GM21390 (cell line): Measurements from ENCODE around the gene S100A1.
A peak's percentile ranks its signal among the peaks of the same experiment; 100 is the strongest.
"Not testable (repeated sequence)": the region's sequence is repeated elsewhere in the genome, so short reads cannot be mapped to it uniquely, and the experiment has no call there.

Experiments
- ATAC-seq: cut with Tn5 transposase; IDR thresholded peaks from one replicate; pipeline ENCODE4 v1.9.1; 2021; ENCODE audit not compliant: unreplicated experiment

The S100A1 gene

DNA sequence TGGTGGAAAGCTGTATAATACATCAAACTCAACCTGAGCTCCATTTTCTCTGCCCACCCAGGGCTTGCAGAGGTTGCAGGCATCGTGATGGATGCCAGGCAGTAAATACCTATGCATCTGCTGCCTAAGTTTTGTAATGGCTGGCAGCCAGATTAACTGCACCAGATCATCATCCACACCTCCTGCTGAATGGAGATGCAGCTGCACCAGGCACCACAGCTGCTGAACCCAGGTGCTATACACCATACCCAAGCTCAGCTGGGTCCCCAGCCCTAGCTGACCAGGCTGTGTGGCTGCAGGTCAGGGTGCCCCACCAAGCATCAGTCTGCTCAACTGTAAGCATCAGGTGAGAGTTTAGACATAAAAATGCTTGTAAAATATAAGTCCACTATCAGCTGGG is 23.5 kb downstream of the S100A1 start:
- no peak for ATAC-seq

DNA sequence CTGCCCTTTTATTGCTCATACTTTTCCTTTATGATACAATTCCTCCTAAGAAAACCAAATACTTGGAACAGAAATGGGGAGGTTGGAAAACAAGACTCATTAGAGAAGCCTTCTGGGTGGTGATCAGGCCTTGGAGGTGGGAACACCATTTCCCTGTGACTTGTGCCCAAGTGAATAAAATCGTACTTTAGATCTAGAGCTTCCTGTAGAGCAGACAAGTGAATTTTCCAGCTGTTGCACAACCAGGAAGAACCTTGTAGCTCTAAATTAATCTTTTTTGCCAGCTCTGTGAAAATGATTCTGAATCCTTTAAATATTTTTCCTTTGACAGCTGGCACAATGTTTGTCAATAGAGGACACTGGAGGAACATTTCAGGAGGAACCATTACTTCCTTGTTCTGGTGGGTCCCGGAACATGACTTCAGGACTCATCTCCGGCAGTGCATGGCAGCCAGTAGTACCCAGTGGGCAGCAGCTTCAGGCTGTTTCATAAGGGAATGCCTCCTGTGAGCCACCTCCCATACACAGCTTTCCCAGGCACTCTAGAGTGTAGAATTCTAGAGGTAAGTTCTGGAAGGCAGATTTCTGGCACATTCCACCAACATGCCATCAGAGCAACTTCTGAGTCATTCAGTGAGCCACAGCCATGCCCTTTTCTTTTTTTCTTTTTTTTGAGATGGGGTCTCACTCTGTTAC is 24.7 kb downstream of the S100A1 start:
- ATAC-seq, result no peak

DNA sequence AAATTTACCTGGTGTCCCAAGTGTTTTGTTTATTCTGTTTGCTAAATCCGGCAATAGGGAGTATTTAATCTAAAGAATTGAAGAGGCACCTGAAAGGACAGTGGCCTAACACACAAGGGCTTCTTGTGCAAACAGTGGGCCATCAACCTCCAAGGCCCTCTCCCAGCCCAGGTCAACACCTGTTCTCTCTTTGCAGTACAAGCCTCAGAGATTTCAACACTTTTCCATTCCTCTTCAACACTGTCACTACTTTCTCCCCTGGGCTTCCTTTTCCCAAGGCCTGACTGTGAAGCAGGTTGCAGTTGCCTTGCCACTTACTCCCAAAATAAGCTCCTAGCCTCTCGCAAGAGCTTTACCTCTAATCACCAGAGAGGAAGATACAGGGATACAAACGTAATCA is 27.1 kb downstream of the S100A1 start:
- no peak for ATAC-seq

DNA sequence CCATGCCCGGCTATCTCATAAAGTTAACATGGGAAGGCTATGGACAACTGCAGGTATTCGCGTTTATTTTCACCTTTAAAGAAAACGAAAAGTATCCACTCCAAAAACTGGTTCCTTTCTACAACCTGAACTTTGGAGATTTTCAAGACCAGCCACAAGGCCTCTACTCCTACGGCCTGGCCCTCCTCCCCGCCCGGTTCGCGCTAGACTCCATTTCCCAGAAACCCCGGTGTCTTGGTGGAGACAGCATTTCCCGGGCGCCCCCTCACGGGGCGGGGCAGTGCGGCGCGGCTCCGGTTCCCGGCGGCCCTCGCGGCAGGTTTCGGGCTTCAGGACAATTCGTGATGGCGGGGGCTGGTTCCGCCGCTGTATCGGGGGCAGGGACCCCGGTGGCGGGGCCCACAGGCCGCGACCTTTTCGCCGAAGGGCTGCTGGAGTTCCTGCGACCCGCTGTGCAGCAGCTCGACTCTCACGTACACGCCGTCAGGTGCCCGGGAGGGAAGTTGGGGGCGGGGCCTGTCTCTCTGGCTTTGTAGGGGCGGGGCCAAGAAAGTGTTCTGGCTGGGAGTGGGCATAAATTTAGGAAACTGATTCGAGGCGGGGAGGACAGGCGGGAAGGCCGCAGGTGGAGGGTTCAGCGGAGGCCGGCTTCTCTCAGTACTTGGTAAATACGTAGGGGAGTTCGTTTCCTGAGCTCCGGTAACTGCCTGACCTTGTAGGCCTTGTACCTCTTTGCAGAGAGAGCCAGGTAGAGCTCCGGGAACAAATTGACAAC is 30.4 kb downstream of the S100A1 start, which contains the start of gene SNAPIN:
Gene SNAPIN (plus strand): TSS at position 304 of the 775 bp plus-strand sequence. CDS start 41 bp downstream, at position 345.
- ATAC-seq, result peak; percentile 94

DNA sequence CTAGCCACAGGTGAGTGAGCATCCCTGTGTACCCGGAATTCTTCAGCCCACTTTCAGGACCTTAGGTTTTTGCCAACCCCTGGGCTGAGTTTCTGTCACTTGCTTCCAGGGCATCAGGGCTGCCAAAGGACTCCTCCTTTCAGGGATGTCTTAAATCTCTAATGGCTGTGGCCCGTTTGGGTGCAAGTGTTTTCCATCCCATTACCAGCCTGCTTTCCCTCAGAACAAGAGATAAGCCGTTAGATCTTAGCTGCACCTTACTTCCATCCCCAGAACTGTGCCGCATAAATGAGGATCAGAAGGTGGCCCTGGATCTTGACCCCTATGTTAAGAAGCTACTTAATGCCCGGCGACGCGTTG is 30.9 kb downstream of the S100A1 start:
- ATAC-seq, result no peak

DNA sequence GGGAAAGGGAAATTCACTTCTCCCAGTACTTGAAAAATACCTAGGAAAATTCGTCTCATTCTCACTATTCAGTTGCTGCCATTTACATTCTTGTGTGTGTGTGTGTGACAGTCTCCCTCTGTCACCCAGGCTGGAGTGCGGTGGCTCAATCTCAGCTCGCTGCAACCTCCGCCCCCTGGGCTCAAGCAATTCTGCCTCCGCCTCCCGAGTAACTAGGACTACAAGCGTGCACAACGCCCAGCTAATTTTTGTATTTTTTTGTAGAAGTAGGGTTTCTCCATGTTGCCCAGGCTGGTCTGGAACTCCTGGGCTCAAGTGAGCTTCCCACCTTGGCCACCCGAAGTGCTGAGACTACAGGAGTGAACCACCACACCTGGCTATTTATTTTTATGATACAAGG is 31.4 kb downstream of the S100A1 start:
- no peak for ATAC-seq

DNA sequence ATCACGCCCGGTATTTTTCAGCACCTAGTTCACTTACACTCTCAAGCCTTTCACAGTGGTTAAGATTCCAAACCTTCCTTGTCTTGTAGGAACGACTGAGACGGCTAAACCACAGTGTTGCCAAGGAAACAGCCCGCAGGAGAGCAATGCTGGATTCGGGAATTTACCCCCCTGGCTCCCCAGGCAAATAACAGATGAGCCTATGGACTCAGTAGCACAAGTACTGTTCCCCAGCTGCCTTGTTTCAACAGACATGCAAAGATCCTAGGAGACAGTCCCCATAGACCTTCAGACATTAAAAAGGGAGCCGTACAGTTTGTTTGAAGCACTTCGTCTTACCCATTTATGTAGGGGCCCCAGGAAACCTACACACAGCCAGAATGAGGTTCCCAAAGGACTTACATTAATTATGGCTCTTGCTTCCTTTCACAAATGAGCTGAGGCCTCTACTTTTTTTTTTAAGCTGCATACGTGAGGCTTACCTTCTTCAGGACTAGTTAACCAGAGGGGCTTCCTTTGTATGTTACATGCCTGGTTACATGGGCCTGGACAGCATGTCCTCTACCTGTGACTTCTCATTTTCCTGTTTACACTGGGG is 33.0 kb downstream of the S100A1 start:
- no peak for ATAC-seq

DNA sequence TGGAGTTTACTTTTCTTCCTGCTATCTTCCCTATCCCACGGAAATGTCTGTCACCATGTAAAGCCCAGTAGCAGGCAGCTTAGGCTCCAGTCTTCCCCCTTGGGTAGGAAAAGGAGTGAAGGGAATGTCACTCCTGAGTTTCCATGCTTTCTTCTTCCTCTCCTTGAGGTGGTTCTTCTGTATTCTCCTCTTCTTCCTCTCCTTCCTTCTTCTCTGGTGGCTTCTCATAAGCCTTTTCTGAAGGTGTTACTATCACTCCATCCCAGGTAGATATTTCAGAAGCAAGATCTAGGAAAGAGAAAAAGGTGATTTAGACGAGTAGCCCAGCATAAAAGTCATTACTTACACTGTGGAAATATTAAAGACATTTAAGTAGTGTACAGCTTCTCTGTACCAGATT is 34.0 kb downstream of the S100A1 start:
- ATAC-seq, result no peak

DNA sequence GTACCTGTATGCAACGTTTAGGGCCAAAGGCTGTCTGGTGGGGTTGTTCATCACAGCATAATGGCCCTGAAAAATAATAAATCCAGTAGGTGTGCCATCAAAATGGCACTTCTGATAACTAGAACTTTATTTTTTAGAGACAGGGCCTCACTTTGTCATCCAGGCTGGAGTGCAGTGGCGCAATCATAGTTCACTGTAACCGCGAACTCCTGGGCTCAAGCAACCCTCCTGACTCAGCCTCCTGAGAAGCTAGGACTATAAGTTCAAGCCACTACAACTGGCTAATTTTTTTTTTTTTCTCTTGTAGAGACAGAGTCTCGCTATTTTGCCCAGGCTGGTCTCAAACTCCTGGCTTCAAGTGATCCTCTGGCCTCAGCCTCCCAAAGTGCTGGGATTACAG is 35.0 kb downstream of the S100A1 start:
- ATAC-seq, result no peak

DNA sequence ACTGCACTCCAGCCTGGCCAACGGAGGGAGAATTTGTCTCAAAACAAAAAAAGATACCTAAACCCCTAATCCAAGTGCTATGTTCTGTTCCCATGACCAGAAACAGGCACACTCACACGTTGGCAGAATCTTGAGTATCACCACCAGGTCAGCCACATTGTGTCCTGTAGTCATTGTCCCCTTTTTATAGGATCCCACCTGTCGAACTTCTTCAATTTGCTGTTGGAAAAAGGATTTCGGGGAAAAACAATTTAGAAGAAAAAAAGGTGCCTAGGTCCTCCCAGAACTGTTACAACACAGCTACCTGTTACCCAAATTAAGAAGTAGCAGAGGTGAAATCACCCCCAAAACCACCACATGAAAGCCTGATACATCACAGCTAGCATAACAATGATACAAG is 39.2 kb downstream of the S100A1 start:
- ATAC-seq, result no peak

DNA sequence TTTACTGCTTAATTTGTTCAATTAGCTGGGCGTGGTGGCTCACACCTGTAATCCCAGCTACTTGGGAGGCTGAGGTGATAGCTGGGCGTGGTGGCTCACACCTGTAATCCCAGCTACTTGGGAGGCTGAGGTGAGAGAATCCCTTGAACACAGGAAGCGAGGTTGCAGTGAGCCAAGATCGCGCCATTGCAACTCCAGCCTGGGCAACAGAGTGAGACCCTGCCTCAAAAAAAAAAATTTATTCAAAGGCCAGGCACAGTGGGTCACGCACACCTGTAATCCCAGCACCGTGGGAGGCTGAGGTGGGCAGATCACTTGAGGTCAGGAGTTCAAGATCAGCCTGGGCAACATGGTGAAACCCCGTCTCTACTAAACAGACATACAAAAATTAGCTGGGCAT is 40.4 kb downstream of the S100A1 start:
- not testable (repeated sequence) for ATAC-seq

DNA sequence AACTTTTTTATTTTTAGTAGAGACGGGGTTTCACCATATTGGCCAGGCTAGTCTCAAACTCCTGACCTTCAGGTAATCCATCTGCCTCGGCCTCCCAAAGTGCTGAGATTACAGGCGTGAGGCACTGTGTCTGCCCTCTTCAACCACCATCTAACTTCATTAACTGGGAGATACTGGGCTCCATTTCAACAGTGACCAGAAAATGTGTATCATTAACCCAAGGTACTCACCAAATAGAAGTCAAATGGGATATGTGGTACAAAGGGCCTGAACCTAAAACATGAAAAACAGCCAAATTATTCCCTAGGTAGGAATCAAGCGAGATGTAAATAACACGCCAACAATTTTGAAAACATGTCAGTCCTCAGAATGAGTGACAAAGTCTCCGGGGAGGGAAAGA is 41.4 kb downstream of the S100A1 start:
- no peak for ATAC-seq

DNA sequence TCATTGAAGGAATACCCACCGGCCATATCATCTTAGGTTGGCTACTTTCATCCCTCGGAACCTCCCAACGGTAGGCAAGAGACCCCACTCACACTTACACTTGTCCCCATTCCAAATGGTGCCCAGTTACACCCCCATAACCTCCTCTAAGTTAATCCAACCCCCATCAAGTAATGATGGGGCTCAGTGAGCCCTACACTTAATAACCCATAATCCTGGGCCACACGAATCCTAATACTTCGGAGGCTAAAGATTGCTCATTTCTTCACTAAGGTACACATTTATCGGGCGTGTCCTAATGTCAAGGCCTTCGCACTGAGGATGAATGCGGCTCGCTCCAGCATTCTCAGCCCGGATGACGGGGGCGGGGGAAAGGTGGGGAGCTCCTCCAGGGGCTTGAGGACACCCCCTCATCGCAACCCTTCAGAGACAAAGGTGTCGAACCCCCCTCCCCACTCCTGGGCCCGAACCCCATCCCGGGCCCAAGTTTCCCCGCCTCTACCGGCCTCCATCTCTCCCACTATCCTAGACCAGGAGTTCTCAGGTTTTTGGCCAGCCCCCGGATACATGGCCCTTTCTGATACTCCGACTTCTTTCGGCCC is 42.1 kb downstream of the S100A1 start:
- ATAC-seq, result no peak

DNA sequence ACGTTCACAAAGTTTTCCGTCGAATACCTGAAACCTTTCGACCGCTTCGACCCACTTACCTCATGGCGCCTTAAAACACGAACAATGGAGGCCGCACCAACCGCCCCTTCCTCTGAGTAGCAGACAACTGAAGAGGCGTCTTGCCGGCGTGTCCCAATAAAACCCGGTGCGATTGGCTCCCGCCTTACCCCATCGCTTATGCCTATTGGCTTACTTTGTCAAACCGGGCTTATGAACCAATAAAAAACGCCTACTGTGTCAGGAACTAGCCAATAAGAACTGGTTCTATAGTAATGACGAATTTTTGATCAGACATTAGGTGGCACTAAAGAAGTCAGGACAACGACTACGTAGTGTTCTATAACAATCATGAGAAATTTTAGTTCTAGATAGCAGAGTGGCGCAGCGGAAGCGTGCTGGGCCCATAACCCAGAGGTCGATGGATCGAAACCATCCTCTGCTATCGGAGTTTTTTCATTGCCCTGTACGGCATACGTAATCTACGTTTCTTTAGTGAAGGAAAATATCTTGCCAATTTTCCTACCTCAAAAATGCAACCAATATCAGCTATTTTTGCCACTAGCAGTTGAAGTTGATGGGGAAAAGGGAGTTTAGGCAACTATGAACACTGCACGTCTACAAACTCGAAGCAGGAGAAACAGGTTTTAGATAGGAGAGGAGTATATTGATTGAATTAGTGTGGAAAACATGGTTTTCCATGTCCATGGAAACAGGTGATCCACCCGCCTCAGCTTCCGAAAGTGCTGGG is 42.8 kb downstream of the S100A1 start, which contains the start of gene ILF2:
Gene ILF2 (minus strand): TSS at position 135 of the 769 bp plus-strand sequence. CDS start 71 bp downstream, at position 64.
- peak; percentile 83 for ATAC-seq

DNA sequence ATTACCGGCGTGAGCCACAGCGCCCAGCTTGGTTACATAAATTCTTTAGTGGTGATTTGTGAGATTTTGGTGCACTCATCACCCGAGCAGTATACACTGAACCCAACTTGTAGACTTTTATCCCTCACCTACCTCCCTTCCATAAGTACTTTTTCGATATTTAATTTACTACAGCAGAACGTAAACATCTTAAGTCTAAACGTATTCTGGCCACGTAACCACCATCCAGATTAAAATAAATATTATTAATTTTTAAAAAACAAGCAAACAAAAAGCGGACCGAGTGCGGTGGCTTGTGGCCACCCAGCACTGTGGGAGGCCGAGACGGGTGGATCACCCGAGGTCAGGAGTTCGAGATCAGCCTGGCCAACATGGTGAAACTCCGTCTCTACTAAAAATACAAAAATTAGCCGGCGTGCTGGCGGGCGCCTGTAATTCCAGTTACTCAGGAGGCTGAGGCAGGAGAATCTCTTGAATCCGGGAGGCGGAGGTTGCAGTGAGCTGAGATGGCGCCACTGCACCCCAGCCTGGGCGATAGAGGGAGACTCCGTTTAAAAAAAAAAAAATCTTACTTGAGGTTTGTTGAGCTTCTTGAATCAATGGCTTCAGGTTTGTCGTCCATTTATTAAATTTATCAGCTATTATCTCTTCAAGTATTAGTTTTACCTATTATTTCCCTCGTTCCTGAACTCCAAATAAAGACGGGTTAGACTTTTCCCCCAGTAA is 43.6 kb downstream of the S100A1 start:
- ATAC-seq, result peak; percentile 32

DNA sequence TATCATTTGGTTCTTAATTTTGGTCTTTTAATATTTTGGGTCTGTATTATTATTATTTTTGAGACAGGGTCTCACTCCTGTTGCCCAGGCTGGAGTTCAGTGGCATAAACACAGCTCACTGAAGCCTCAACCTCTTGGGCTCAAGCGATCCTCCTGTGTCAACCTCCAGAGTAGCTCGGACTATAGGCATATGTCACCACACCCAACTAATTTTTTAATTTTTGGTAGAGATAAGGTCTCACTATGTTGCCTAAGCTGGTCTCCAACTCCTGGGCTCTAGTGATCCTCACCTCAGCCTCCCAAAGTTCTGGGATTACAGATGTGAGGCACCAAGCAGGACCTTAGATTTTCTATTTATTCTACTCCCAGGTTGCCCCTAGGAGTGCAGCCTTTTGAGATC is 45.3 kb downstream of the S100A1 start:
- ATAC-seq, result no peak

DNA sequence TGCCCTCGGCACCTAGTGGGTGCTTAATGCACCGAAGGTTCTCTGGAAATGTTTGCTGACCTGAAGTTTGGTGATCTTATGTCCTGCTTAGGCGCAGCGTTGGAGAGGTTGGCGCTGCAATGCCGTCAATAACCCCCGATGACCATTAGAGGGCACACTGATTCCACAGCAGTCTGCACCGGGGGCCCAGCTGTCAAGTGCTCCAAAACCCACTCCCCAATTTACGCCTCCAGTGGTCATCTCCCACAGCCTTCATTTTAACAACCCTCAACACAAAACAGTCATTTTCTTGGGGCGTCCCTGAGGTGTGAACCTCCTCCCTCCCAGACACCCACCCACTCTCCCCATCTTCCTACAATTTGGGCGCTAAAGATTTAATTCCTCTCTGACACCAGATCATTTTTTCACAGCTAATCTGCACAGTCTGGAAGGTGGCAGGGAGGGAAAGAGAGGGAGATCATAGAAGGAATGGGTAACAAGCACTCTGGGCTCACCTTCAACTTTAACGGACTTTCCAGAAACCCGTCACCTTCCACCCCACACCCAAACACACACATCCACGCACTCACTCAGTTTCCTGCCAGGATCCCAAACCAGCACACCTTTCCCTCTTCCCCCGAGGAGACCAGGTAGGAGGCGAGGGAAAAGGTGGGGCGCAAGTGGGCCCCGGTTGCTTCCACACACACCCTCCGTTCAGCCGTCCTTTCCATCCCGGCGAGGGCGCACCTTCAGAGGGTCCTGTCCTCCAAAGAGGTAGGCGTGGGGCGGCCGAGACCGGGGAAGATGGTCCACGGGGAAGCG is 49.7 kb downstream of the S100A1 start:
- ATAC-seq, result no peak

DNA sequence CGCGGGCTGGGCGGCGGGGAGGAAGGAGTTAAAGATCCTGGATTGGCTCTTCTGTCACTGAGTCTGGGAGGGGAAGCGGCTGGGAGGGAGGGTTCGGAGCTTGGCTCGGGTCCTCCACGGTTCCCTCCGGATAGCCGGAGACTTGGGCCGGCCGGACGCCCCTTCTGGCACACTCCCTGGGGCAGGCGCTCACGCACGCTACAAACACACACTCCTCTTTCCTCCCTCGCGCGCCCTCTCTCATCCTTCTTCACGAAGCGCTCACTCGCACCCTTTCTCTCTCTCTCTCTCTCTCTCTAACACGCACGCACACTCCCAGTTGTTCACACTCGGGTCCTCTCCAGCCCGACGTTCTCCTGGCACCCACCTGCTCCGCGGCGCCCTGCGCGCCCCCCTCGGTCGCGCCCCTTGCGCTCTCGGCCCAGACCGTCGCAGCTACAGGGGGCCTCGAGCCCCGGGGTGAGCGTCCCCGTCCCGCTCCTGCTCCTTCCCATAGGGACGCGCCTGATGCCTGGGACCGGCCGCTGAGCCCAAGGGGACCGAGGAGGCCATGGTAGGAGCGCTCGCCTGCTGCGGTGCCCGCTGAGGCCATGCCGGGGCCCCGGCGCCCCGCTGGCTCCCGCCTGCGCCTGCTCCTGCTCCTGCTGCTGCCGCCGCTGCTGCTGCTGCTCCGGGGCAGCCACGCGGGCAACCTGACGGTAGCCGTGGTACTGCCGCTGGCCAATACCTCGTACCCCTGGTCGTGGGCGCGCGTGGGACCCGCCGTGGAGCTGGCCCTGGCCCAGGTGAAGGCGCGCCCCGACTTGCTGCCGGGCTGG is 50.5 kb downstream of the S100A1 start, which contains the start of gene NPR1:
Gene NPR1 (plus strand): TSS at position 170 of the 818 bp plus-strand sequence. CDS start 421 bp downstream, at position 591.
- no peak for ATAC-seq
